NB4 (cell line): ENCODE results near the gene MRPL14.

Experiments used
- DNase-seq: peaks from one replicate; pipeline ENCODE4 v3.0.0; 2010; ENCODE audit warnings: low read depth
- H3K4me3 ChIP-seq: one replicate; pipeline ENCODE4 v1.5.1; 2011; ENCODE audit warnings: mild to moderate bottlenecking, low read depth, low read length, moderate library complexity
- MYC ChIP-seq: IDR thresholded peaks from 2 replicates; pipeline ENCODE4 v1.6.1; 2011; ENCODE audit warnings: low read depth, low read length
- POLR2A ChIP-seq: IDR thresholded peaks from 2 replicates; pipeline ENCODE4 v1.6.1; 2011; ENCODE audit warnings: mild to moderate bottlenecking; ENCODE audit not compliant: insufficient read length; ENCODE audit errors: extremely low read depth
- TF ChIP-seq, protein P1 (sequence below): IDR thresholded peaks from 2 replicates; pipeline ENCODE4 v1.6.1; 2011; ENCODE audit warnings: low read depth, low read length
- TF ChIP-seq, protein P2 (sequence below): IDR thresholded peaks from one replicate; pipeline ENCODE4 v1.5.1; 2012; ENCODE audit warnings: low read depth, low read length

The MRPL14 gene

GRCh38 chr6:44075647-44076355, 51.5 kb downstream of the MRPL14 start:
- TF ChIP-seq, protein P1, sequence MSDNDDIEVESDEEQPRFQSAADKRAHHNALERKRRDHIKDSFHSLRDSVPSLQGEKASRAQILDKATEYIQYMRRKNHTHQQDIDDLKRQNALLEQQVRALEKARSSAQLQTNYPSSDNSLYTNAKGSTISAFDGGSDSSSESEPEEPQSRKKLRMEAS: no peak
- TF ChIP-seq, protein P2, sequence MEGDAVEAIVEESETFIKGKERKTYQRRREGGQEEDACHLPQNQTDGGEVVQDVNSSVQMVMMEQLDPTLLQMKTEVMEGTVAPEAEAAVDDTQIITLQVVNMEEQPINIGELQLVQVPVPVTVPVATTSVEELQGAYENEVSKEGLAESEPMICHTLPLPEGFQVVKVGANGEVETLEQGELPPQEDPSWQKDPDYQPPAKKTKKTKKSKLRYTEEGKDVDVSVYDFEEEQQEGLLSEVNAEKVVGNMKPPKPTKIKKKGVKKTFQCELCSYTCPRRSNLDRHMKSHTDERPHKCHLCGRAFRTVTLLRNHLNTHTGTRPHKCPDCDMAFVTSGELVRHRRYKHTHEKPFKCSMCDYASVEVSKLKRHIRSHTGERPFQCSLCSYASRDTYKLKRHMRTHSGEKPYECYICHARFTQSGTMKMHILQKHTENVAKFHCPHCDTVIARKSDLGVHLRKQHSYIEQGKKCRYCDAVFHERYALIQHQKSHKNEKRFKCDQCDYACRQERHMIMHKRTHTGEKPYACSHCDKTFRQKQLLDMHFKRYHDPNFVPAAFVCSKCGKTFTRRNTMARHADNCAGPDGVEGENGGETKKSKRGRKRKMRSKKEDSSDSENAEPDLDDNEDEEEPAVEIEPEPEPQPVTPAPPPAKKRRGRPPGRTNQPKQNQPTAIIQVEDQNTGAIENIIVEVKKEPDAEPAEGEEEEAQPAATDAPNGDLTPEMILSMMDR: no peak
- TF ChIP-seq POLR2A: no peak

GRCh38 chr6:44074813-44075646, 52.2 kb downstream of the MRPL14 start:
- DNase-seq: no peak
- TF ChIP-seq, protein P1: no peak
- no peak for TF ChIP-seq MYC
- no peak for TF ChIP-seq POLR2A
- TF ChIP-seq, protein P2: no peak
- no peak overlapping the region for H3K4me3 ChIP-seq

More at GRCh38 chr6:44075647-44076355, 51.5 kb downstream of the MRPL14 start:
- H3K4me3 ChIP-seq: no peak overlapping the region
- no peak for DNase-seq

DNA sequence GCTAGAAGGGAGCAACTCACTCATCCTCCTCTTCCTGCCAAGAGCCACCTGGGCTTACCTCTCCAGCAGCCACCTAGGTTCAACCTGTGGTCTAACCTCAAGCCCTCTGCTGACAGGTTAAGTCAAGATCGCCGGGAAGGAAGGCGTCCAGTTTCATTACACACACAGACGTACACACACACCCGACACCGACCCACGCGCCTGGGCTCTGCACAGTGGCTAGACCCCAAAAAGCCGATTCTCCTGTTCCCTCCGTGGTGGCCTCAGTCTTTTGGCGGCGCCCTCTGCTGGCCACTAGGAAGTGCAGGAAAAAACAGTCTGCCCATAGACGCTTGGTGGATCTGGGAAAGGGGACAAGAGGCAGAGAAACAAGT, 52.8 kb downstream of the MRPL14 start:
- TF ChIP-seq MYC: peak; percentile 42; the same call in 1 of the 2 replicates
- TF ChIP-seq POLR2A: no peak
- TF ChIP-seq, protein P1: peak; percentile 53; the same call in 1 of the 2 replicates
- TF ChIP-seq, protein P2: peak; percentile 92
- DNase-seq: peak; percentile 88
- H3K4me3 ChIP-seq: peak overlapping the region; percentile 47

GRCh38 chr6:44073612-44074438, 53.4 kb downstream of the MRPL14 start:
- peak overlapping the region; percentile 47 for H3K4me3 ChIP-seq
- peak; percentile 40 for DNase-seq
- TF ChIP-seq MYC (no peak), POLR2A (no peak)
- TF ChIP-seq, protein P2: no peak
- TF ChIP-seq, protein P1: no peak

GRCh38 chr6:44072959-44073611, 54.2 kb downstream of the MRPL14 start:
- peak; percentile 88 for DNase-seq
- peak overlapping the region; percentile 45 for H3K4me3 ChIP-seq
- TF ChIP-seq MYC (no peak), POLR2A (no peak)
- TF ChIP-seq, protein P1: no peak
- TF ChIP-seq, protein P2: no peak
